Transverse colon (tissue), 4 donors: Measurements from ENCODE around the gene TFCP2L1. TPM values are rescaled to one million over a fixed set of nuclear protein-coding genes. Genes with fewer than 3 reads are reported as not detected.

Experiments used
- DNase-seq: peaks from one replicate; pipeline ENCODE4 v3.0.0-alpha.2; 2019
- H3K27ac ChIP-seq, 4 donors: fragments of 200-600 bp; sonication (generic); 2 replicates each; pipeline ENCODE4 v1.5.1; 2016 to 2018; ENCODE audit warnings: inconsistent platforms in 4 of 4
- H3K27me3 ChIP-seq: fragments of 200-600 bp; sonication (generic); 2 replicates; pipeline ENCODE4 v1.5.1; 2017; ENCODE audit warnings: inconsistent platforms
- H3K36me3 ChIP-seq, 4 donors: fragments of 200-600 bp; sonication (generic); 2 replicates each; pipeline ENCODE4 v1.5.1; 2017 to 2019; ENCODE audit warnings: inconsistent platforms in 4 of 4
- H3K4me1 ChIP-seq, 4 donors: fragments of 200-600 bp; sonication (generic); 2 replicates each; pipeline ENCODE4 v1.5.1; 2017 to 2020; ENCODE audit warnings: inconsistent platforms in 4 of 4
- H3K4me3 ChIP-seq, 4 donors: fragments of 200-600 bp; sonication (generic); 1 replicate in 1 of 4; 2 replicates in 3 of 4; pipeline versions ENCODE4 v1.5.1 to v1.6.1; 2017 to 2019; ENCODE audit warnings: inconsistent platforms in 4 of 4
- H3K9me3 ChIP-seq, 2 donors: fragments of 200-600 bp; sonication (generic); 2 replicates each; pipeline ENCODE4 v1.5.1; 2017 to 2019; ENCODE audit warnings: inconsistent platforms in 2 of 2
- CTCF ChIP-seq, 5 experiments: fragments of 200-600 bp in 3 of 5; fragments of 450-650 bp in 2 of 5; sonication (generic) in 3 of 5; IDR thresholded peaks; 1 replicate in 2 of 5; 2 replicates in 3 of 5; pipeline ENCODE4 v1.5.1; 2016 to 2017; ENCODE audit warnings: antibody characterized with exemption in 5 of 5, inconsistent platforms in 3 of 5, mild to moderate bottlenecking in 2 of 5, moderate library complexity in 1 of 5
- EP300 ChIP-seq: sonication (generic); formaldehyde crosslinking; IDR thresholded peaks from one replicate; pipeline ENCODE4 v1.6.1; 2017; ENCODE audit warnings: antibody characterized with exemption, low read depth
- POLR2A ChIP-seq: fragments of 450-650 bp; IDR thresholded peaks from one replicate; pipeline ENCODE4 v1.6.1; 2016; ENCODE audit warnings: antibody characterized with exemption, mild to moderate bottlenecking, moderate library complexity
- POLR2AphosphoS5 ChIP-seq, 3 donors: sonication (generic); formaldehyde crosslinking; IDR thresholded peaks; one replicate each; pipeline ENCODE4 v1.6.1; 2016; ENCODE audit warnings: antibody characterized with exemption in 3 of 3
- WGBS, 2 donors: methylation state at CpG; one replicate each; pipeline ENCODE4 v1.1.5; 2018; ENCODE audit warnings: low coverage in 1 of 2; 5-methylcytosine and 5-hydroxymethylcytosine counted together
- in situ Hi-C, 4 donors: fragments of 200-750 bp; cut with MboI; loops; one replicate each; pipeline versions ENCODE4 v1.15.0 to v1.15.1; 2017; ENCODE audit warnings: low sequenced_read_pairs in 3 of 4, low pct_ligation_motif_present in 1 of 4, low pct_unique_long_range_greater_than_20kb in 1 of 4
- intact Hi-C: fragments of 100-400 bp; cut with DNase I; formaldehyde crosslinking; loops from one replicate; pipeline ENCODE4 v1.15.1; 2023; ENCODE audit warnings: low total_unique reads
- total RNA-seq, 4 donors: library from RNA; depleted of rRNA; stranded (reverse); fragments of >200 nt; gene quantifications; one replicate each; pipeline ENCODE4 v1.1.0, GENCODE V29; 2016

TFCP2L1 gene
- total RNA-seq, 4 donors from 2014 or later, result 52.7 to 167 (median 146) TPM

- Histone ChIP-seq H3K36me3 (no peaks in the 10 kb centered on the region), H3K27me3 (no peaks in the 10 kb centered on the region), H3K4me1 (no peaks in the 10 kb centered on the region), H3K27ac (no peak overlapping the region), H3K9me3 (no peaks in the 10 kb centered on the region), H3K4me3 (no peak overlapping the region)
- no peak for DNase-seq
- intact Hi-C loops, result no loop called here
- WGBS, 2 donors, result 54% methylated on average over 5 of the region's 5 CpGs; no CpG with 5 or more reads in 1 of the 2 donors
- TF ChIP-seq EP300 (no peak), POLR2AphosphoS5 (IDR thresholded peaks at IDR 0.05) (no peak), POLR2A (no peak), CTCF (IDR thresholded peaks at IDR 0.05) (no peak)
- in situ Hi-C loops, result no loop called here
These were observed 99.4 kb downstream of the TFCP2L1 start for GRCh38 chr2:121185571-121186074.

GRCh38 chr2:121185111-121185510 lies 99.9 kb downstream of the TFCP2L1 start:
- in situ Hi-C loops (no loop called here), intact Hi-C loops (no loop called here)
- H3K27ac ChIP-seq, result no peak overlapping the region
- TF ChIP-seq CTCF (IDR thresholded peaks at IDR 0.05) (no peak), EP300 (no peak), POLR2AphosphoS5 (IDR thresholded peaks at IDR 0.05) (no peak), POLR2A (no peak)
- 87% methylated on average over 10 of the region's 10 CpGs; no CpG with 5 or more reads in 1 of the 2 donors for WGBS, 2 donors
- no peak for DNase-seq
- no peak overlapping the region for H3K4me3 ChIP-seq
- H3K4me1 ChIP-seq, result no peaks in the 10 kb centered on the region
- no peaks in the 10 kb centered on the region for H3K36me3 ChIP-seq
- no peaks in the 10 kb centered on the region for H3K9me3 ChIP-seq
- no peaks in the 10 kb centered on the region for H3K27me3 ChIP-seq

- intact Hi-C loops, result no loop called here
- no peak overlapping the region for H3K4me3 ChIP-seq
- no peaks in the 10 kb centered on the region for H3K27me3 ChIP-seq
- no peak overlapping the region for H3K27ac ChIP-seq
- in situ Hi-C loops, result no loop called here
- DNase-seq, result no peak
- H3K36me3 ChIP-seq, result no peaks in the 10 kb centered on the region
- no peaks in the 10 kb centered on the region for H3K4me1 ChIP-seq
- no peak for TF ChIP-seq CTCF (IDR thresholded peaks at IDR 0.05)
- no peaks in the 10 kb centered on the region for H3K9me3 ChIP-seq
- WGBS, 2 donors, result 30 to 65% methylated on average over 2 to 7 of the region's 7 CpGs
These were observed 100.6 kb downstream of the TFCP2L1 start for GRCh38 chr2:121184248-121184862.

GRCh38 chr2:121182520-121182919 lies 102.5 kb downstream of the TFCP2L1 start:
- no peak overlapping the region for H3K27ac ChIP-seq
- in situ Hi-C loops, result no loop called here

More at GRCh38 chr2:121182520-121182919, 102.5 kb downstream of the TFCP2L1 start:
- Histone ChIP-seq H3K36me3 (no peaks in the 10 kb centered on the region), H3K4me3 (no peak overlapping the region), H3K9me3 (no peaks in the 10 kb centered on the region), H3K27me3 (no peaks in the 10 kb centered on the region), H3K4me1 (no peaks in the 10 kb centered on the region)
- 20 to 54% methylated on average over 1 to 4 of the region's 4 CpGs for WGBS, 2 donors
- DNase-seq, result no peak
- TF ChIP-seq POLR2AphosphoS5 (IDR thresholded peaks at IDR 0.05), result no peak
- no peak for TF ChIP-seq POLR2A
- no peak for TF ChIP-seq EP300
- no peak for TF ChIP-seq CTCF (IDR thresholded peaks at IDR 0.05)
- intact Hi-C loops, result no loop called here
